ENCODE measurements around the gene CHAF1A.

- TF ChIP-seq CTCF (IDR thresholded peaks at IDR 0.05) (no peak), ETV6 (CRISPR knock-in tag; IDR thresholded peaks at IDR 0.05) (no peak)
Observed at GRCh38 chr19:4371247-4372164, 30.9 kb upstream of the CHAF1A start.
